GM21723 (cell line): ENCODE measurements around the gene SSNA1.
"Not testable (repeated sequence)": the region's sequence is repeated elsewhere in the genome, so short reads cannot be mapped to it uniquely, and the experiment has no call there.

Experiments used
- ATAC-seq: cut with Tn5 transposase; IDR thresholded peaks from one replicate; pipeline ENCODE4 v1.9.1; 2021; ENCODE audit warnings: mild to moderate bottlenecking, moderate library complexity; ENCODE audit not compliant: unreplicated experiment

SSNA1 gene

GRCh38 chr9:137230705-137231371, 42.4 kb downstream of the SSNA1 start, which contains the start of gene SLC34A3:
Gene SLC34A3 (plus strand): TSS chr9:137230901. CDS start chr9:137231703, 802 bp downstream.
- ATAC-seq = no peak

GRCh38 chr9:137231372-137232039, 43.0 kb downstream of the SSNA1 start:
- no peak for ATAC-seq

- no peak for ATAC-seq
Measured at GRCh38 chr9:137232101-137232500, 43.6 kb downstream of the SSNA1 start.

- no peak for ATAC-seq
Measured at GRCh38 chr9:137232510-137232909, 44.0 kb downstream of the SSNA1 start.

- no peak for ATAC-seq
Measured at GRCh38 chr9:137233143-137233980, 44.9 kb downstream of the SSNA1 start.

GRCh38 chr9:137234055-137234697, 45.7 kb downstream of the SSNA1 start:
- no peak for ATAC-seq

GRCh38 chr9:137234758-137235423, 46.4 kb downstream of the SSNA1 start:
- no peak for ATAC-seq

GRCh38 chr9:137235424-137236237, 47.2 kb downstream of the SSNA1 start:
- ATAC-seq = no peak

- ATAC-seq = no peak
Measured at GRCh38 chr9:137236238-137236935, 47.9 kb downstream of the SSNA1 start.

GRCh38 chr9:137236936-137237421, 48.5 kb downstream of the SSNA1 start:
- ATAC-seq = no peak

- no peak for ATAC-seq
Measured at GRCh38 chr9:137237759-137238726, 49.6 kb downstream of the SSNA1 start.

- ATAC-seq = not testable (repeated sequence)
Measured at GRCh38 chr9:137239541-137240200, 51.2 kb downstream of the SSNA1 start.
